Measurements from ENCODE around the gene IGSF8.
"Not testable (repeated sequence)": the region's sequence is repeated elsewhere in the genome, so short reads cannot be mapped to it uniquely, and the experiment has no call there.

The IGSF8 gene

DNA sequence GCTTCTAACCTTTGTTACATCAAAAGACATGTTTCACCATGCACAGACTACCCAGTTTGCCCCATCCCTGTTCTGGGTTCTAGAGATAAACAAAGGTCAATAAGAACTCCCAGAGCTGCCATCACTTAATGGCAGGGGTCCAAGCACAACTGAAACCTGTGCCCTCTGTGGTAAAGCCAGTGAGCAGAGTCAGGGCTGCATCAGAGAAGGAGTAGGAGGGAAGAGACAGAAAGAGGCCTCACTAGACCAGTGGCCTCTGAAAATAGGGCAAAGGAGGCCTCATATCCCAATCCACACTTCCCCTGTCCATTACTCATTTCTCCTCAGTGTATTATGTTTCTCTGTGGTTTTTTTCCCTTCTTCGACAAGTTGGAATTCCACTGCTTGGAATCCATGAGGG lies 27.3 kb upstream of the IGSF8 start:
- DNase-seq = no peak

DNA sequence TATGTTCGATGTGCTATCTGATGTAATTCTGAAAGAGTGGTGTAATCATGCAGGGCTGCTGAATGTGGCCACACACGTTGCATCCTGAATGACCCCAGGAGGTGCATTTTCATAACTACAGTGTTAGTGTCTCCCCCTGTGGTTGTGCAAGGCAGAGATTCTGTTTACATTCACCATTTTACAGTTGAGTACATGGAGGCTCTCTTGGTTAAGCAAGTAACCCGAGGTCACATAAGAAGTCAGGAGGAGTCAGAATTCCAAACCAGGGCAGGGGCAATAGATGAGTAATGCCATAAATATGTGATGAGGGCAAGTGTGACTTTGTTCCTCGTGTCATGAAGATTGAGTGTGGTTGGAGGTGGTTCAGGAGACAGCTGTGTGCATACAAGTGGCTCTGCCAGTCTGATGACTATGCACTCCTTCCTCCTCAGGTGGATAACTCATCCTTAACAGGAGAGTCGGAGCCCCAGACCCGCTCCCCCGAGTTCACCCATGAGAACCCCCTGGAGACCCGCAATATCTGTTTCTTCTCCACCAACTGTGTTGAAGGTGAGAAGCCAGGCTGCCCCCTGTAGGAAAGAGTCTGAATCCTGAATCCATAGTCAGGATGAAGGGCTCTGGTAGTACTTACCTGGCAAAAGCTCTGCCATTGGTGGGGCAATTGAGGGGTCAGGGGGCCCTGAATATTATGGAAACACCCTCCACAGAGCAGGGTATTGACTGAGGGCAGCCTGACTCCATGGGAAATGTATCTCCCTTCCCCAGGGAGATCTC lies 26.5 kb upstream of the IGSF8 start:
- DNase-seq = no peak

- DNase-seq = no peak
Observed at GRCh38 chr1:160123726-160124125, 25.3 kb upstream of the IGSF8 start.

- no peak for DNase-seq
Observed at GRCh38 chr1:160122978-160123495, 24.6 kb upstream of the IGSF8 start.

DNA sequence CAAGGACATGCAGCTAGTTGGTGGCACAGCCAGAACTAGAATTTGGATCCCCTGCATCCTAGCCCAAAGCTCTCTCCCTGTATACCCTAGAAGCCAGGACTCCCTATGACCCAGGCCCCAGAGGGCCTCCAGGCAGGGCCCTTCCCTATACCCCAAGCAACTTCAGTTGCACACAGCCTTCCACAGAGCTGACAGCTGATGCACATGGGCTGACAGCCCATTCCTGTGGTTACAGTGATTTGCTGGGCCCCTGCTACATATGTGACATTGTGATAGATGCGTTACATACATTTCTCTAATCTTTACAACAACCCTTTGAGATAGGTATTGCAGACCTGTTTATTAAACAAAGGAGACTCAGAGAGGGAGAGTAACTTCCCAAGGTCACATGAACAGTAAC lies 23.0 kb upstream of the IGSF8 start:
- DNase-seq = no peak

GRCh38 chr1:160120797-160121196 lies 22.4 kb upstream of the IGSF8 start:
- DNase-seq = no peak

DNA sequence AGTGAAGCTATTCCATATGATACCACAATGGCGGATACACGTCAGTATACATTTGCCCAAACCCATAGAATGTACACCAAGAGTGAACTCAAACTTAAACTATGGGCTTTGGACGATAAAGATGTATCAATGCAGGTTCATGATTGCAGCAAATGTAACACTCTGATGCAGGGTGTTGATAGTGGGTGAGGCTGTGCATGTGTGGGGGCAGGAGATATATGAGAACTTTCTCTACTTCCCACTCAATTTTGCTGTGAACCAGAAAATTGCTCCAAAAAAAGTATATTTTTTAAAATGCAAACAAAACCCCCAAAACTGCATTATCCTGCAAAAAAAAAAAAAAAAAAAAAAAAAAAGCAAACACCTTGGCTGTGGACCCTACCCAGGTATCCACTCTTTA lies 20.5 kb upstream of the IGSF8 start:
- DNase-seq = no peak

- no peak for DNase-seq
Observed at GRCh38 chr1:160117709-160118183, 19.3 kb upstream of the IGSF8 start.

- DNase-seq = no peak
Observed at GRCh38 chr1:160117300-160117699, 18.9 kb upstream of the IGSF8 start.

DNA sequence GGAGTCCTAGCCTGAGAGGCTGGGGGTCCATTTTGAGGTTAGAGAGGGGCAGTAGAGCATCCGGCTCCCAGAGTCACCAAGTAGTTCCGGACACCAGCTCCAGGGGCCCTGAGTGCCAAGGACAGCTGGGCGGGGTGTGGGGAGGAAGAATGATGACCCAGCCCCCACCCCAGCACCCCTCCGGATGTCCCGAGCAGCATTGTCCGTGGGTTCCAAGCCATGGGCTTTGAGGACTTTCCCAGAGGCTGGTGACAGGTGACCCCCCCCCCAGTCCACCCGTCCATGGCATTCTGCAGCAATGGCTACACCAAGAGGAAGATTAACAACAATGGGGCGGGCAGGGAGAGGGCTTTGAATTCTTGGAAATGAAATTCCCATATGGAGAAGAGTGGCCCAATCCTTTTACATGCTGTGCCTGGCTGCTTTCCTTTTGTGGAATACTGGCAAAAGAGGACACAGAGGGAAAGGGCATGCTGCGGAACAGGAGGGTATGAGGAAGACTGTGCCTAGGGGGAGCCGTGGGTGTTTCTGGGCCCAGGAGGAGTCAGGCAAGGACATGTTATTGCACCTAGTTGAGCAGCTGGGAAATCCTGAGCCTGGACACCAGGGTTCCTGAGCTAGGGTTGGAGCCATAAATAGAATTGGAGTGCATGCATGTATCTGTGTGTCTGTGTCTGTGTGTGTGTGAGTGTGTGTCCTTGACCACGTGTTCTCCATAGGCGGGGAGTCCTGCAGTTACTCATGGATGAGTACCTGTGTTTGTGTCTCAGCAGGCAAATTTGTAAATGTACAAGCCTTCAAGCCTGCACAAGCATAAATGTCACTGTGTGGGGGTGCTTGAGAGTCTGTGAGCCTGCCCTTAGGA lies 18.1 kb upstream of the IGSF8 start:
- no peak for DNase-seq

GRCh38 chr1:160115545-160116282 lies 17.3 kb upstream of the IGSF8 start, which contains the start of gene ATP1A2:
TSS of gene ATP1A2 (plus strand) at chr1:160115759. CDS start at chr1:160115862, 103 bp downstream.
- no peak for DNase-seq

- DNase-seq = no peak
Observed at GRCh38 chr1:160114085-160114484, 15.7 kb upstream of the IGSF8 start.

- no peak for DNase-seq
Observed at GRCh38 chr1:160113407-160113806, 15.0 kb upstream of the IGSF8 start.

DNA sequence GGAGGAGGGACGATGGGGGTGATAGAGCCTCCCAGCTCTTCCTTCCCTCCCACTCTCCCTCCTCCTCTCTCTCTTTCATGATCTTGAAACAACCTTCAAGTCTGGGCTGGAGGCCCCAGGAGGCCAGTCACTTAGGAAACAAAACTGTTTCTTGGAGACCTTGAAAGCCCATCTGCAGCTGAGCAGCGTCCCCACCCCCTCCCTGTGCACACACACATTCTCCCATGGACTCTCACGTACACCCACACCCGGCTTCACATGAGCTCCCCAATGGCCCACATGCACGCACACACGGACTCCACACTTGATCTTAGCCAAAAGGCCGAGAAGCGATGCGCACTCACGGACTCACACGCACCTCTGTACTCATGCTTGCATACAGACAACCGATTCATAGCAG lies 13.9 kb upstream of the IGSF8 start:
- no peak for DNase-seq

DNA sequence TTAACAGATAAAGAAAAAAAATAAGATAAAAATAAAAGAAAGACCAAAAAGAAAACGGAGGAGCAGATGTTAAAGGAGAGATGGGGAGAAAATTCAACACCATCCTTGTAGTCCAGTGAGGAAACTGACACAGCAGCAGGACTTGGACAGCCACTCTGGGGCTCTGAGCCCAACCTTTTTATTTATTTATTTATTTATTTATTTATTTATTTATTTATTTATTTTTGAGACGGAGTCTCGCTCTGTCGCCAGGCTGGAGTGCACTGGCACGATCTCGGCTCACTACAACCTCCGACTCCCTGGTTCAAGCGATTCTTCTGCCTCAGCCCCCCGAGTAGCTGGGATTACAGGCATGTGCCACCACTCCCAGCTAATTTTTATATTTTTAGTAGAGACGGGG lies 13.0 kb upstream of the IGSF8 start:
- DNase-seq = not testable (repeated sequence)

- no peak for DNase-seq
Observed at GRCh38 chr1:160109686-160110085, 11.3 kb upstream of the IGSF8 start.

DNA sequence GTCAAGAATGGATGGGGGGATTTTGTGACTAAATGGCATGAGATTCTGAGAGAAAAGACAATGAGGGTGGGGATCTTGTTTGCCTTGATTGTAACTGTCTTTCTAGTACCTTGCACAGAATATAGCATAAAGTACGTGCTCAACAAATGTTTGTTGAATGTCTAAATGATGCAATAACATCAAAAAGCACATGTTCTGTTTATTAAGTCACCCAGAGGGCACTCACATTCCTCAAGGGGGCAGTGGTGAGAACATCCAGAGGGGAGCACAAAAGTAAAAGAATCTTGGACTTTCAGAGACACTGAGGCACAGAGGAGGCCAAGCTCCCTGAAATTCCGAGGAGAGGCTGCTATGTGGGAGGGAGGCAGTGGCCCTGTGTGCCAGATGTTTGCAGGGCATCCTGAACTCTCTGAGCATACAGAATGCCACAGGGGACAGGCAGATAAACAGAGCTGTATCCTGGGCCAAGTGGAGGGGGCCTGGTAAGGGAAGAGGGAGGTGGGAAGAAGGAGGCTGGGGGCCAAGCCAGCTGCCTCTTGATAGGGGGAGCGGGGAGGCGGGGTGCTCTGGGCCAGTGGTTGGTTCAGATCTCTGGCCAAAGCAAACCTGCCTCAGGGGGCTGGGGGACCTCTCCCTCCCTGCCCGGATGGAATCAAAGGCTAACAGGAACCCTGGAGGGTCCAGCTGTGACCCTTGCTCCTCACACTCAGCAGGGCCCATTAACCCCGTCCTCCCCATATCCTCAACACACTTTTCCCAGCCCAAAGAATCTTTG lies 10.7 kb upstream of the IGSF8 start:
- DNase-seq = no peak

GRCh38 chr1:160107512-160107911 lies 9.1 kb upstream of the IGSF8 start:
- no peak for DNase-seq

- no peak for DNase-seq
Observed at GRCh38 chr1:160105155-160105554, 6.7 kb upstream of the IGSF8 start.

- DNase-seq = no peak
Observed at GRCh38 chr1:160104486-160104885, 6.1 kb upstream of the IGSF8 start.

DNA sequence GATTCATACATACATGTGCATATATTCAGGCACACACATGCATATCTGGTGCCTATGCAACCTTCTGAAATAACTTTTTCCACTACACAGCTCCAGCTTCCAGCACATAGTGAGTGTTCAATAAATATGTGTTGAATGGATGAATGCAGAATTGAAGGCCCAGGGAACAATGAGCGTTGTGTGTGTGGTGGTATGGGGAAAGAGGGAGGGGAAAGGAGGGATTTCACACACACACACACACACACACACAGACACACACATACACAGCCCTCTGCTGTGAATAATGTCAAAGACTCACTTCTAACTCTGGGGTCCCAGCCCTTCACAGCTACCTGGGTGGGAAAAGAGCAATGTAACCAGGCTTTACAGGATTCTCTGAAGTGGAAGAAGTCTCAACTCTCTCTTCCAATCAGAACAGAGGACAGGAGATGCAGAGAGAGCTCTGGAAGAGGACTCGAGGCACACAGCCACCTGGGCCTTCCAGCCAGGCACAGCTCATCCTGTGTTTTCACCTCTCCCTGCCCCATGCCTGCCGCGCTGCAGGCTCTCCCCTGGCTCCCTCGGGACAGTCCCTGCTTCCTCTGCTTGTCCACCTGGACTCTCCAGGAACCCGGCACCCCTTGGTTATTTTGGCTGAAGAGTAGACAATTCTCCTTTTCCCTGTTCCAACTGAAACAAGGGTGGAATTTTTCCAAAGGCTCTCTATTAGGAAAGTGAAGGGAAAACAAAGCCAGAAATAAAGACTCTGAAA lies 5.4 kb upstream of the IGSF8 start:
- no peak for DNase-seq

All from GF-D8 (cell line).